ENCODE data around the gene DNASE1L1.

DNASE1L1 gene

DNA sequence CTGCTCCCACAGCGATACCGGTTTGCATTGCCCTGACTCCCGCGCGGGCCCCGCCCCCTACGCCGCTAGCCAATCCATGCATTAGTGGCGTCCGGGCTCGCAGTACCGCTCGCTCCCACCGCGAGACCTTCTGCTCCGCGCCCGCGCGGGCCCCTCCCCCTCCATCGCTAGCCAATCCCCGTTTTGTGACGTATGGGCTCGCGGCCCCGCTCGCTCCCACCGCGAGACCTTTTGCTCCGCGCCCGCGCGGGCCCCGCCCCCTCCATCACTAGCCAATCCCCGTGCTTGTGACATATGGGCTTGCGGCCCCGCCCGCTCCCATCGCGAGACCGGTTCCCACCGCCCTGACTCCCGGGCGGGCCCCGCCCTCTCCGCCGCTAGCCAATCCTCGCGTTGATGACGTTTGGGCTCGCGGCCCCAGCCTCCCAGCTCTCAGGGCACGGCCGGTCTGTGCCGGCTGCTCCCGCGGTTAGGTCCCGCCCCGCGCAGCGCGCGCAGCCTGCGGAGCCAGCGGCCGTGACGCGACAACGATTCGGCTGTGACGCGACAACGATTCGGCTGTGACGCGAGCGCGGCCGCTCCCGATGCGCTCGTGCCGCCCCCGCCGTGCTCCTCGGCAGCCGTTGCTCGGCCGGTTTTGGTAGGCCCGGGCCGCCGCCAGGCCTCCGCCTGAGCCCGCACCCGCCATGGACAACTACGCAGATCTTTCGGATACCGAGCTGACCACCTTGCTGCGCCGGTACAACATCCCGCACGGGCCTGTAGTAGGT, 30.1 kb downstream of the DNASE1L1 start, which contains the start of gene EMD (continued):
- TF ChIP-seq, protein P1, sequence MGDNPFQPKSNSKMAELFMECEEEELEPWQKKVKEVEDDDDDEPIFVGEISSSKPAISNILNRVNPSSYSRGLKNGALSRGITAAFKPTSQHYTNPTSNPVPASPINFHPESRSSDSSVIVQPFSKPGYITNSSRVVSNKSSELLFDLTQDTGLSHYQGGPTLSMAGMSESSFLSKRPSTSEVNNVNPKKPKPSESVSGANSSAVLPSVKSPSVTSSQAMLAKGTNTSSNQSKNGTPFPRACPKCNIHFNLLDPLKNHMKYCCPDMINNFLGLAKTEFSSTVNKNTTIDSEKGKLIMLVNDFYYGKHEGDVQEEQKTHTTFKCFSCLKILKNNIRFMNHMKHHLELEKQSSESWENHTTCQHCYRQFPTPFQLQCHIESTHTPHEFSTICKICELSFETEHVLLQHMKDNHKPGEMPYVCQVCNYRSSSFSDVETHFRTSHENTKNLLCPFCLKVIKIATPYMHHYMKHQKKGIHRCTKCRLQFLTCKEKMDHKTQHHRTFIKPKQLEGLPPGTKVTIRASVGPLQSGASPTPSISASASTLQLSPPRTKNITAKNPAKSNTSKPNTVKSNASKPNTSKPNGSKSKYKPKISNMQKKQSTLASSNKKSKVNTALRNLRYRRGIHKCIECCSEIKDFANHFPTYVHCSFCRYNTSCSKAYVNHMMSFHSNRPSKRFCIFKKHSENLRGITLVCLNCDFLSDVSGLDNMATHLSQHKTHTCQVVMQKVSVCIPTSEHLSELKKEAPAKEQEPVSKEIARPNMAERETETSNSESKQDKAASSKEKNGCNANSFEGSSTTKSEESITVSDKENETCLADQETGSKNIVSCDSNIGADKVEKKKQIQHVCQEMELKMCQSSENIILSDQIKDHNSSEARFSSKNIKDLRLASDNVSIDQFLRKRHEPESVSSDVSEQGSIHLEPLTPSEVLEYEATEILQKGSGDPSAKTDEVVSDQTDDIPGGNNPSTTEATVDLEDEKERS (tag by site-specific recombination; IDR thresholded peaks at IDR 0.05), result no peak
- TF ChIP-seq ZNF837 (tag by site-specific recombination; IDR thresholded peaks at IDR 0.05) (no peak), ZNF121 (tag by site-specific recombination; IDR thresholded peaks at IDR 0.05) (no peak), ZNF704 (tag by site-specific recombination; IDR thresholded peaks at IDR 0.05) (no peak), ZFP41 (tag by site-specific recombination; IDR thresholded peaks at IDR 0.05; ENCODE audit: borderline replicate concordance) (no peak)
- TF ChIP-seq, protein P2, sequence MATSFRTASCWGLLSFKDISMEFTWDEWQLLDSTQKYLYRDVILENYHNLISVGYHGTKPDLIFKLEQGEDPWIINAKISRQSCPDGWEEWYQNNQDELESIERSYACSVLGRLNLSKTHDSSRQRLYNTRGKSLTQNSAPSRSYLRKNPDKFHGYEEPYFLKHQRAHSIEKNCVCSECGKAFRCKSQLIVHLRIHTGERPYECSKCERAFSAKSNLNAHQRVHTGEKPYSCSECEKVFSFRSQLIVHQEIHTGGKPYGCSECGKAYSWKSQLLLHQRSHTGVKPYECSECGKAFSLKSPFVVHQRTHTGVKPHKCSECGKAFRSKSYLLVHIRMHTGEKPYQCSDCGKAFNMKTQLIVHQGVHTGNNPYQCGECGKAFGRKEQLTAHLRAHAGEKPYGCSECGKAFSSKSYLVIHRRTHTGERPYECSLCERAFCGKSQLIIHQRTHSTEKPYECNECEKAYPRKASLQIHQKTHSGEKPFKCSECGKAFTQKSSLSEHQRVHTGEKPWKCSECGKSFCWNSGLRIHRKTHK (tag by site-specific recombination; IDR thresholded peaks at IDR 0.05), result no peak

- CTCF ChIA-PET, result interaction anchor here (0.5 kb wide), 1 partner anchor 415 kb away, joined by 3 read pairs; no protein-coding TSS in a partner anchor
- TF ChIP-seq ZFP41 (tag by site-specific recombination; IDR thresholded peaks at IDR 0.05; ENCODE audit: borderline replicate concordance) (no peak), ZFHX2 (tag by site-specific recombination; conservative IDR thresholded peaks at IDR 0.05) (peak; percentile 98), GLIS2 (tag by site-specific recombination; IDR thresholded peaks at IDR 0.05) (peak; percentile 82), ZBTB8A (tag by site-specific recombination; IDR thresholded peaks at IDR 0.05) (peak; percentile 89), MZF1 (tag by site-specific recombination; IDR thresholded peaks at IDR 0.05; ENCODE audit: borderline replicate concordance) (peak; percentile 73; the same call in 1 of the 2 replicates), ZNF2 (tag by site-specific recombination; IDR thresholded peaks at IDR 0.05) (no peak), SP7 (tag by site-specific recombination; IDR thresholded peaks at IDR 0.05) (peak; percentile 23), ZBTB1 (tag by site-specific recombination; IDR thresholded peaks at IDR 0.05) (peak; percentile 19; the same call in 1 of the 2 replicates), ZNF704 (tag by site-specific recombination; IDR thresholded peaks at IDR 0.05) (no peak), KLF16 (tag by site-specific recombination; IDR thresholded peaks at IDR 0.05) (no peak), ZNF76 (tag by site-specific recombination; IDR thresholded peaks at IDR 0.05; ENCODE audit: borderline replicate concordance, low read depth) (no peak), ZNF600 (tag by site-specific recombination; IDR thresholded peaks at IDR 0.05) (peak; percentile 52), ZBTB6 (tag by site-specific recombination; IDR thresholded peaks at IDR 0.05) (0 out of 2 replicates have a peak, but pooled peaks have one; percentile 29)
- TF ChIP-seq, protein P3, sequence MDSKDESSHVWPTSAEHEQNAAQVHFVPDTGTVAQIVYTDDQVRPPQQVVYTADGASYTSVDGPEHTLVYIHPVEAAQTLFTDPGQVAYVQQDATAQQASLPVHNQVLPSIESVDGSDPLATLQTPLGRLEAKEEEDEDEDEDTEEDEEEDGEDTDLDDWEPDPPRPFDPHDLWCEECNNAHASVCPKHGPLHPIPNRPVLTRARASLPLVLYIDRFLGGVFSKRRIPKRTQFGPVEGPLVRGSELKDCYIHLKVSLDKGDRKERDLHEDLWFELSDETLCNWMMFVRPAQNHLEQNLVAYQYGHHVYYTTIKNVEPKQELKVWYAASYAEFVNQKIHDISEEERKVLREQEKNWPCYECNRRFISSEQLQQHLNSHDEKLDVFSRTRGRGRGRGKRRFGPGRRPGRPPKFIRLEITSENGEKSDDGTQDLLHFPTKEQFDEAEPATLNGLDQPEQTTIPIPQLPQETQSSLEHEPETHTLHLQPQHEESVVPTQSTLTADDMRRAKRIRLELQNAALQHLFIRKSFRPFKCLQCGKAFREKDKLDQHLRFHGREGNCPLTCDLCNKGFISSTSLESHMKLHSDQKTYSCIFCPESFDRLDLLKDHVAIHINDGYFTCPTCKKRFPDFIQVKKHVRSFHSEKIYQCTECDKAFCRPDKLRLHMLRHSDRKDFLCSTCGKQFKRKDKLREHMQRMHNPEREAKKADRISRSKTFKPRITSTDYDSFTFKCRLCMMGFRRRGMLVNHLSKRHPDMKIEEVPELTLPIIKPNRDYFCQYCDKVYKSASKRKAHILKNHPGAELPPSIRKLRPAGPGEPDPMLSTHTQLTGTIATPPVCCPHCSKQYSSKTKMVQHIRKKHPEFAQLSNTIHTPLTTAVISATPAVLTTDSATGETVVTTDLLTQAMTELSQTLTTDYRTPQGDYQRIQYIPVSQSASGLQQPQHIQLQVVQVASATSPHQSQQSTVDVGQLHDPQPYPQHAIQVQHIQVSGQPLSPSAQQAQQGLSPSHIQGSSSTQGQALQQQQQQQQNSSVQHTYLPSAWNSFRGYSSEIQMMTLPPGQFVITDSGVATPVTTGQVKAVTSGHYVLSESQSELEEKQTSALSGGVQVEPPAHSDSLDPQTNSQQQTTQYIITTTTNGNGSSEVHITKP (tag by site-specific recombination; IDR thresholded peaks at IDR 0.05), result peak; percentile 63
- TF ChIP-seq, protein P4, sequence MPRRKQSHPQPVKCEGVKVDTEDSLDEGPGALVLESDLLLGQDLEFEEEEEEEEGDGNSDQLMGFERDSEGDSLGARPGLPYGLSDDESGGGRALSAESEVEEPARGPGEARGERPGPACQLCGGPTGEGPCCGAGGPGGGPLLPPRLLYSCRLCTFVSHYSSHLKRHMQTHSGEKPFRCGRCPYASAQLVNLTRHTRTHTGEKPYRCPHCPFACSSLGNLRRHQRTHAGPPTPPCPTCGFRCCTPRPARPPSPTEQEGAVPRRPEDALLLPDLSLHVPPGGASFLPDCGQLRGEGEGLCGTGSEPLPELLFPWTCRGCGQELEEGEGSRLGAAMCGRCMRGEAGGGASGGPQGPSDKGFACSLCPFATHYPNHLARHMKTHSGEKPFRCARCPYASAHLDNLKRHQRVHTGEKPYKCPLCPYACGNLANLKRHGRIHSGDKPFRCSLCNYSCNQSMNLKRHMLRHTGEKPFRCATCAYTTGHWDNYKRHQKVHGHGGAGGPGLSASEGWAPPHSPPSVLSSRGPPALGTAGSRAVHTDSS (tag by site-specific recombination; IDR thresholded peaks at IDR 0.05), result no peak
Observed at GRCh38 chrX:154378059-154378798, 30.8 kb downstream of the DNASE1L1 start.

More at GRCh38 chrX:154378059-154378798, 30.8 kb downstream of the DNASE1L1 start:
- POLR2A ChIA-PET, result interaction anchor here (0.6 to 2.7 kb wide), 6 partner anchors 8 to 45 kb away, joined by 3 to 48 read pairs (median 6); partner anchors contain the start of gene RPL10
- Histone ChIP-seq H3K4me3 (ENCODE audit: low read depth, low read length) (peak overlapping the region; percentile 29), H3K27ac (ENCODE audit: extremely low read depth, low read depth, low read length) (peak overlapping the region; percentile 94), H3K36me3 (ENCODE audit: control insufficient read depth in 2 of 2, insufficient read depth in 1 of 2, low read length in 2 of 2) (peaks cover 0 to 22% of the 10 kb centered on the region in 2 experiments; a peak in 2 of 3 replicates), H3K9me3 (ENCODE audit: control insufficient read depth, insufficient read depth, low read depth, low read length) (no peaks in the 10 kb centered on the region), H3K4me1 (ENCODE audit: control insufficient read depth, insufficient read depth, low read length) (peaks cover 11% of the 10 kb centered on the region)

Data from HEK293 (cell line).